IMR-90 (cell line): ENCODE data around the gene TENM3. TPM values are rescaled to one million over a fixed set of nuclear protein-coding genes. Genes with fewer than 3 reads are reported as not detected.

Experiments
- ATAC-seq: fragments of 200-7000 bp; cut with Tn5 transposase; 2 replicates; pipeline ENCODE4 v1.9.1; 2020; ENCODE audit warnings: low read depth, mild to moderate bottlenecking, moderate library complexity
- BruUV-seq: library from RNA; stranded (reverse); fragments of 400-500 nt; replicated peaks from 2 replicates; lab custom pipeline; 2021; lab: Mats Ljungman, UMichigan
- CTCF ChIA-PET: fragments of 300-600 bp; formaldehyde crosslinking; extraction: SDS; loops from one replicate; lab custom pipeline; 2021; ENCODE audit warnings: antibody characterized with exemption; lab: Yijun Ruan, JAX
- POLR2A ChIA-PET: fragments of 300-600 bp; sonication (Branson Sonifier 250); formaldehyde crosslinking; loops from one replicate; lab custom pipeline; 2022; ENCODE audit warnings: antibody characterized with exemption; ENCODE audit not compliant: unreplicated experiment; lab: Charles Lee
- DNase-seq: peaks from one replicate; pipeline ENCODE4 v3.0.0; 2013
- H2AFZ ChIP-seq: replicated peaks from 2 replicates; pipeline ENCODE3; 2013; ENCODE audit warnings: low read length, mild to moderate bottlenecking; ENCODE audit not compliant: poor library complexity
- H2AK5ac ChIP-seq: 2 replicates; pipeline ENCODE4 v1.6.1; 2013; ENCODE audit warnings: low read depth, low read length, inconsistent platforms
- H2AK9ac ChIP-seq: replicated peaks from 2 replicates; pipeline ENCODE3; 2013; ENCODE audit warnings: mild to moderate bottlenecking, low read depth, low read length, moderate library complexity; ENCODE audit not compliant: poor library complexity
- H2BK120ac ChIP-seq: 2 replicates; pipeline ENCODE4 v1.6.1; 2013; ENCODE audit warnings: low read depth, low read length, inconsistent platforms
- H2BK15ac ChIP-seq: 3 replicates; pipeline ENCODE4 v1.6.1; 2013; ENCODE audit warnings: low read depth, low read length, inconsistent platforms
- H2BK20ac ChIP-seq: 2 replicates; pipeline ENCODE4 v1.6.1; 2013; ENCODE audit warnings: low read depth, mild to moderate bottlenecking, inconsistent platforms, low read length, moderate library complexity
- H2BK5ac ChIP-seq: 2 replicates; pipeline ENCODE4 v1.6.1; 2013; ENCODE audit warnings: mild to moderate bottlenecking, low read depth, low read length, inconsistent platforms; ENCODE audit not compliant: poor library complexity, severe bottlenecking
- H3K14ac ChIP-seq: replicated peaks from 2 replicates; pipeline ENCODE4 v1.6.1; 2013; ENCODE audit warnings: low read depth, low read length, inconsistent platforms
- H3K18ac ChIP-seq: 2 replicates; pipeline ENCODE4 v1.6.1; 2013; ENCODE audit warnings: low read depth, low read length, control low read depth
- H3K23ac ChIP-seq: 2 replicates; pipeline ENCODE4 v1.6.1; 2013; ENCODE audit warnings: low read depth, low read length, inconsistent platforms
- H3K27ac ChIP-seq: 2 replicates; pipeline ENCODE4 v1.5.1; 2013; ENCODE audit warnings: mild to moderate bottlenecking, control low read depth, low read length; ENCODE audit not compliant: insufficient read depth
- H3K27me3 ChIP-seq: 2 replicates; pipeline ENCODE4 v1.6.1; 2013; ENCODE audit warnings: low read length; ENCODE audit not compliant: control insufficient read depth, insufficient read depth
- H3K36me3 ChIP-seq: 2 replicates; pipeline ENCODE4 v1.6.1; 2013; ENCODE audit warnings: low read length, mixed read lengths; ENCODE audit not compliant: control insufficient read depth, insufficient read depth
- H3K4ac ChIP-seq: 2 replicates; pipeline ENCODE4 v1.6.1; 2013; ENCODE audit warnings: low read depth, low read length, inconsistent platforms
- H3K4me1 ChIP-seq: 2 replicates; pipeline ENCODE4 v1.6.1; 2013; ENCODE audit warnings: low read length, mixed read lengths; ENCODE audit not compliant: control insufficient read depth, insufficient read depth
- H3K4me2 ChIP-seq: 2 replicates; pipeline ENCODE4 v1.6.1; 2013; ENCODE audit warnings: low read depth, mild to moderate bottlenecking, control low read depth, low read length, moderate library complexity
- H3K4me3 ChIP-seq: 2 replicates; pipeline ENCODE4 v1.5.1; 2013; ENCODE audit warnings: low read depth, mild to moderate bottlenecking, control low read depth, low read length, moderate library complexity; ENCODE audit not compliant: insufficient read depth
- H3K56ac ChIP-seq: 2 replicates; pipeline ENCODE4 v1.6.1; 2013; ENCODE audit warnings: low read length, inconsistent platforms; ENCODE audit not compliant: insufficient read depth; ENCODE audit errors: extremely low read depth
- H3K79me1 ChIP-seq, 2 experiments: 2 replicates each; pipeline ENCODE4 v1.6.1; 2013; ENCODE audit warnings: low read length in 2 of 2, inconsistent platforms in 1 of 2, low read depth in 1 of 2
- H3K9ac ChIP-seq: 2 replicates; pipeline ENCODE4 v1.6.1; 2013; ENCODE audit warnings: low read depth, low read length, control low read depth
- H3K9me1 ChIP-seq: 2 replicates; pipeline ENCODE4 v1.6.1; 2013; ENCODE audit warnings: low read length, inconsistent platforms; ENCODE audit not compliant: insufficient read depth
- H3K9me3 ChIP-seq: 2 replicates; pipeline ENCODE4 v1.6.1; 2013; ENCODE audit warnings: low read length; ENCODE audit not compliant: control insufficient read depth, insufficient read depth
- H4K20me1 ChIP-seq: 2 replicates; pipeline ENCODE4 v1.6.1; 2013; ENCODE audit warnings: low read length, inconsistent platforms; ENCODE audit not compliant: insufficient read depth
- H4K5ac ChIP-seq: 2 replicates; pipeline ENCODE4 v1.6.1; 2013; ENCODE audit warnings: mild to moderate bottlenecking, low read depth, low read length, control low read depth
- H4K8ac ChIP-seq, 2 experiments: 2 replicates each; pipeline ENCODE4 v1.6.1; 2013; ENCODE audit warnings: low read depth in 2 of 2, low read length in 2 of 2, control low read depth in 1 of 2, inconsistent platforms in 1 of 2
- H4K91ac ChIP-seq: 2 replicates; pipeline ENCODE4 v1.6.1; 2013; ENCODE audit warnings: low read depth, low read length, inconsistent platforms; ENCODE audit not compliant: insufficient read depth
- BHLHE40 ChIP-seq: fragments of 150-350 bp; IDR thresholded peaks from 2 replicates; pipeline ENCODE4 v1.6.1; 2016; ENCODE audit warnings: mild to moderate bottlenecking, low read depth, low read length
- CEBPB ChIP-seq: IDR thresholded peaks from 2 replicates; pipeline ENCODE4 v1.6.1; 2012; ENCODE audit warnings: low read depth, low read length, improper control_type of control experiment
- CHD1 ChIP-seq: IDR thresholded peaks from 2 replicates; pipeline ENCODE4 v1.6.1; 2012; ENCODE audit warnings: low read depth, low read length, improper control_type of control experiment
- FOS ChIP-seq: fragments of 150-350 bp; IDR thresholded peaks from 2 replicates; pipeline ENCODE4 v1.6.1; 2016; ENCODE audit warnings: low read depth, low read length
- MAFK ChIP-seq: IDR thresholded peaks from 2 replicates; pipeline ENCODE4 v1.6.1; 2012; ENCODE audit warnings: low read depth, low read length, improper control_type of control experiment
- MAZ ChIP-seq: IDR thresholded peaks from 2 replicates; pipeline ENCODE4 v1.6.1; 2012; ENCODE audit warnings: low read depth, mild to moderate bottlenecking, low read length, improper control_type of control experiment, moderate library complexity, borderline replicate concordance
- MXI1 ChIP-seq: IDR thresholded peaks from 2 replicates; pipeline ENCODE4 v1.6.1; 2012; ENCODE audit warnings: low read depth, mild to moderate bottlenecking, low read length, moderate library complexity, borderline replicate concordance
- NFE2L2 ChIP-seq: fragments of 150-350 bp; IDR thresholded peaks from 2 replicates; pipeline ENCODE4 v1.6.1; 2016; ENCODE audit warnings: low read depth, mild to moderate bottlenecking, low read length
- POLR2A ChIP-seq: IDR thresholded peaks from 2 replicates; pipeline ENCODE4 v1.6.1; 2012; ENCODE audit warnings: mild to moderate bottlenecking, low read depth, low read length
- RAD21 ChIP-seq: IDR thresholded peaks from 2 replicates; pipeline ENCODE4 v1.6.1; 2012; ENCODE audit warnings: low read length, improper control_type of control experiment
- RCOR1 ChIP-seq: IDR thresholded peaks from 2 replicates; pipeline ENCODE4 v1.6.1; 2012; ENCODE audit warnings: mild to moderate bottlenecking, low read length, improper control_type of control experiment; ENCODE audit not compliant: insufficient replicate concordance
- RFX5 ChIP-seq: IDR thresholded peaks from 2 replicates; pipeline ENCODE4 v1.8.0; 2012; ENCODE audit warnings: low read depth, mild to moderate bottlenecking, low read length, moderate library complexity
- SMC3 ChIP-seq: fragments of 150-350 bp; IDR thresholded peaks from 2 replicates; pipeline ENCODE4 v1.6.1; 2016; ENCODE audit warnings: low read depth, mild to moderate bottlenecking, antibody characterized with exemption, low read length, moderate library complexity
- WGBS, 2 experiments: methylation state at CpG; one replicate each; pipeline versions ENCODE4 v1.1.5 to v1.1.7; 2013; ENCODE audit warnings: missing lambda C conversion rate in 2 of 2; ENCODE audit not compliant: insufficient read length in 1 of 2; ENCODE audit errors: extremely low coverage in 2 of 2; 5-methylcytosine and 5-hydroxymethylcytosine counted together
- dilution Hi-C: fragments of 300-500 bp; cut with HindIII; formaldehyde crosslinking; loops from one replicate; pipeline ENCODE4 v1.14.3; 2018; ENCODE audit warnings: low sequenced_read_pairs; ENCODE audit not compliant: unreplicated experiment
- in situ Hi-C: fragments of 300-500 bp; cut with MboI; formaldehyde crosslinking; loops from 3 replicates; pipeline ENCODE4 v1.14.3; 2019; ENCODE audit warnings: low sequenced_read_pairs, inconsistent platforms, mixed read lengths
- intact Hi-C: fragments of 100-400 bp; cut with micrococcal nuclease; formaldehyde crosslinking; loops from 2 replicates; pipeline ENCODE4 v1.10.0; 2022
- polyA plus RNA-seq, 3 experiments: library from polyadenylated mRNA; depleted of rRNA; stranded (reverse); fragments of >200 nt; gene quantifications; 2 replicates each; pipeline ENCODE4 v1.2.3, GENCODE V29; 2012; ENCODE audit warnings: low replicate concordance in 1 of 3
- total RNA-seq: library from RNA; depleted of rRNA; stranded (reverse); fragments of >200 nt; gene quantifications from 2 replicates; pipeline ENCODE4 v1.2.3, GENCODE V29; 2012
- TF ChIP-seq, protein P1 (sequence below): fragments of 150-350 bp; IDR thresholded peaks from 2 replicates; pipeline ENCODE4 v1.6.1; 2017; ENCODE audit warnings: mild to moderate bottlenecking, antibody characterized with exemption, low read length, low read depth
- TF ChIP-seq, protein P2 (sequence below): fragments of 150-350 bp; IDR thresholded peaks from 2 replicates; pipeline ENCODE4 v1.6.1; 2016; ENCODE audit warnings: low read depth, mild to moderate bottlenecking, low read length, moderate library complexity, borderline replicate concordance
- TF ChIP-seq, protein P3 (sequence below): conservative IDR thresholded peaks from 2 replicates; pipeline ENCODE4 v1.5.1; 2012; ENCODE audit warnings: mild to moderate bottlenecking, low read depth, low read length, improper control_type of control experiment

The TENM3 gene
- total and polyA plus RNA-seq, 2 of the 4 experiments (the other 2 are of a cell fraction): 29.9 to 173 TPM

DNA sequence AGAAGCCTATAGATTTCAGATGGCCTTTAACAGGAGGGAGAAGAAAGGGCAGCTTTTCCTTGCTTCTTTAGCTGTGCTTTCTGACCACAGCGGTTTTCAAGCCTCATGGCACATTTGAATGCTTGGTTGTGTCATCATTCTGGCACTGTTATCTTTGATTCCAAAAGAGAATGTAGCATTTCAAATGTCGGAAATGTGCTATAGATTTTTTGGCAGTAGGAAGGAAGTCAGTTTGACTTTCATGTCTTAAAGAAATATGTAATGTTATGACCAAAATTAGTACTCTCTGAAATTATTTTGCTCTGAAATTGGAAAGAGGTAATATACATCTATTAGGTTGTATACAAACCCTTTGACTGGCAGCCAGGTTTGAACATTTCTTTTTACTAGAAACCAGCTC lies 171.9 kb downstream of the TENM3 start:
- H2AK9ac ChIP-seq: no peak overlapping the region
- H3K9me3 ChIP-seq: peaks cover 3% of the 10 kb centered on the region; the same call in 1 of the 2 replicates
- no peak for ATAC-seq
- in situ Hi-C loops (no loop called here), intact Hi-C loops (no loop called here), dilution Hi-C loops (no loop called here)
- H3K56ac ChIP-seq: no peak overlapping the region
- no CpG with 5 or more reads among the region's 2 CpGs for WGBS, 2 experiments
- H4K91ac ChIP-seq: no peak overlapping the region
- H3K18ac ChIP-seq: no peak overlapping the region
- no peak overlapping the region for H3K4me2 ChIP-seq
- H2AFZ ChIP-seq: no peak overlapping the region
- H2BK5ac ChIP-seq: no peak overlapping the region
- no peak overlapping the region for H2BK120ac ChIP-seq
- H4K8ac ChIP-seq: no peak overlapping the region
- H3K9ac ChIP-seq: no peak overlapping the region
- H3K36me3 ChIP-seq: no peaks in the 10 kb centered on the region
- no peak overlapping the region for H2BK15ac ChIP-seq
- ChIA-PET CTCF (no interaction called here), POLR2A (no interaction called here)
- H3K14ac ChIP-seq: no peak overlapping the region
- no peak overlapping the region for H3K23ac ChIP-seq
- peak; percentile 9 for DNase-seq
- H4K5ac ChIP-seq: no peak overlapping the region
- no TSS peak for BruUV-seq
- H3K27me3 ChIP-seq: no peaks in the 10 kb centered on the region
- no peak overlapping the region for H2BK20ac ChIP-seq
- no peak overlapping the region for H3K4me3 ChIP-seq
- H2AK5ac ChIP-seq: no peak overlapping the region
- H3K4ac ChIP-seq: no peak overlapping the region
- no peaks in the 10 kb centered on the region for H3K9me1 ChIP-seq
- no peaks in the 10 kb centered on the region for H4K20me1 ChIP-seq
- no peak overlapping the region for H3K27ac ChIP-seq
- TF ChIP-seq CHD1 (no peak), NFE2L2 (no peak), FOS (no peak), MXI1 (no peak), SMC3 (no peak), CEBPB (no peak), RCOR1 (no peak), BHLHE40 (no peak), RAD21 (no peak), MAFK (no peak), MAZ (no peak), RFX5 (no peak), POLR2A (no peak)
- TF ChIP-seq, protein P1, sequence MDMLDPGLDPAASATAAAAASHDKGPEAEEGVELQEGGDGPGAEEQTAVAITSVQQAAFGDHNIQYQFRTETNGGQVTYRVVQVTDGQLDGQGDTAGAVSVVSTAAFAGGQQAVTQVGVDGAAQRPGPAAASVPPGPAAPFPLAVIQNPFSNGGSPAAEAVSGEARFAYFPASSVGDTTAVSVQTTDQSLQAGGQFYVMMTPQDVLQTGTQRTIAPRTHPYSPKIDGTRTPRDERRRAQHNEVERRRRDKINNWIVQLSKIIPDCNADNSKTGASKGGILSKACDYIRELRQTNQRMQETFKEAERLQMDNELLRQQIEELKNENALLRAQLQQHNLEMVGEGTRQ: no peak
- TF ChIP-seq, protein P2, sequence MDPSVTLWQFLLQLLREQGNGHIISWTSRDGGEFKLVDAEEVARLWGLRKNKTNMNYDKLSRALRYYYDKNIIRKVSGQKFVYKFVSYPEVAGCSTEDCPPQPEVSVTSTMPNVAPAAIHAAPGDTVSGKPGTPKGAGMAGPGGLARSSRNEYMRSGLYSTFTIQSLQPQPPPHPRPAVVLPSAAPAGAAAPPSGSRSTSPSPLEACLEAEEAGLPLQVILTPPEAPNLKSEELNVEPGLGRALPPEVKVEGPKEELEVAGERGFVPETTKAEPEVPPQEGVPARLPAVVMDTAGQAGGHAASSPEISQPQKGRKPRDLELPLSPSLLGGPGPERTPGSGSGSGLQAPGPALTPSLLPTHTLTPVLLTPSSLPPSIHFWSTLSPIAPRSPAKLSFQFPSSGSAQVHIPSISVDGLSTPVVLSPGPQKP: no peak
- TF ChIP-seq, protein P3, sequence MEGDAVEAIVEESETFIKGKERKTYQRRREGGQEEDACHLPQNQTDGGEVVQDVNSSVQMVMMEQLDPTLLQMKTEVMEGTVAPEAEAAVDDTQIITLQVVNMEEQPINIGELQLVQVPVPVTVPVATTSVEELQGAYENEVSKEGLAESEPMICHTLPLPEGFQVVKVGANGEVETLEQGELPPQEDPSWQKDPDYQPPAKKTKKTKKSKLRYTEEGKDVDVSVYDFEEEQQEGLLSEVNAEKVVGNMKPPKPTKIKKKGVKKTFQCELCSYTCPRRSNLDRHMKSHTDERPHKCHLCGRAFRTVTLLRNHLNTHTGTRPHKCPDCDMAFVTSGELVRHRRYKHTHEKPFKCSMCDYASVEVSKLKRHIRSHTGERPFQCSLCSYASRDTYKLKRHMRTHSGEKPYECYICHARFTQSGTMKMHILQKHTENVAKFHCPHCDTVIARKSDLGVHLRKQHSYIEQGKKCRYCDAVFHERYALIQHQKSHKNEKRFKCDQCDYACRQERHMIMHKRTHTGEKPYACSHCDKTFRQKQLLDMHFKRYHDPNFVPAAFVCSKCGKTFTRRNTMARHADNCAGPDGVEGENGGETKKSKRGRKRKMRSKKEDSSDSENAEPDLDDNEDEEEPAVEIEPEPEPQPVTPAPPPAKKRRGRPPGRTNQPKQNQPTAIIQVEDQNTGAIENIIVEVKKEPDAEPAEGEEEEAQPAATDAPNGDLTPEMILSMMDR: no peak
- no peaks in the 10 kb centered on the region for H3K79me1 ChIP-seq
- H3K4me1 ChIP-seq: no peaks in the 10 kb centered on the region
